Fibroblast of the aortic adventitia (primary cell): Measurements from ENCODE around the gene CBS. TPM values are rescaled to one million over a fixed set of nuclear protein-coding genes. Genes with fewer than 3 reads are reported as not detected.

Experiments used
- DNase-seq: peaks from one replicate; pipeline ENCODE4 v3.0.0-alpha.2; 2010; ENCODE audit warnings: low read depth
- H3K4me3 ChIP-seq: 2 replicates; pipeline ENCODE4 v1.5.1; 2011; ENCODE audit warnings: low read depth, mild to moderate bottlenecking, control low read depth, low read length, moderate library complexity
- total RNA-seq: library from RNA; depleted of rRNA; stranded (reverse); fragments of >200 nt; gene quantifications from 2 replicates; pipeline ENCODE4 v1.2.3, GENCODE V29; 2012; ENCODE audit warnings: low replicate concordance
- TF ChIP-seq, protein P1 (sequence below): IDR thresholded peaks from 2 replicates; pipeline ENCODE4 v1.5.1; 2011; ENCODE audit warnings: mild to moderate bottlenecking, low read length, control low read depth, inconsistent platforms; ENCODE audit not compliant: insufficient read depth

CBS gene
- total RNA-seq, 1 donor: 63.3 TPM

- TF ChIP-seq, protein P1, sequence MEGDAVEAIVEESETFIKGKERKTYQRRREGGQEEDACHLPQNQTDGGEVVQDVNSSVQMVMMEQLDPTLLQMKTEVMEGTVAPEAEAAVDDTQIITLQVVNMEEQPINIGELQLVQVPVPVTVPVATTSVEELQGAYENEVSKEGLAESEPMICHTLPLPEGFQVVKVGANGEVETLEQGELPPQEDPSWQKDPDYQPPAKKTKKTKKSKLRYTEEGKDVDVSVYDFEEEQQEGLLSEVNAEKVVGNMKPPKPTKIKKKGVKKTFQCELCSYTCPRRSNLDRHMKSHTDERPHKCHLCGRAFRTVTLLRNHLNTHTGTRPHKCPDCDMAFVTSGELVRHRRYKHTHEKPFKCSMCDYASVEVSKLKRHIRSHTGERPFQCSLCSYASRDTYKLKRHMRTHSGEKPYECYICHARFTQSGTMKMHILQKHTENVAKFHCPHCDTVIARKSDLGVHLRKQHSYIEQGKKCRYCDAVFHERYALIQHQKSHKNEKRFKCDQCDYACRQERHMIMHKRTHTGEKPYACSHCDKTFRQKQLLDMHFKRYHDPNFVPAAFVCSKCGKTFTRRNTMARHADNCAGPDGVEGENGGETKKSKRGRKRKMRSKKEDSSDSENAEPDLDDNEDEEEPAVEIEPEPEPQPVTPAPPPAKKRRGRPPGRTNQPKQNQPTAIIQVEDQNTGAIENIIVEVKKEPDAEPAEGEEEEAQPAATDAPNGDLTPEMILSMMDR: no peak
- peak; percentile 4 for DNase-seq
These were observed 51.0 kb downstream of the CBS start for GRCh38 chr21:43024439-43025136.

GRCh38 chr21:43023175-43023574 lies 52.5 kb downstream of the CBS start:
- TF ChIP-seq, protein P1: no peak
- no peak for DNase-seq
- H3K4me3 ChIP-seq: no peak overlapping the region

More at GRCh38 chr21:43024439-43025136, 51.0 kb downstream of the CBS start:
- no peak overlapping the region for H3K4me3 ChIP-seq

GRCh38 chr21:43021756-43022600 lies 53.7 kb downstream of the CBS start:
- DNase-seq: no peak
- no peak overlapping the region for H3K4me3 ChIP-seq
- TF ChIP-seq, protein P1: no peak

- H3K4me3 ChIP-seq: no peak overlapping the region
- TF ChIP-seq, protein P1: no peak
- no peak for DNase-seq
These were observed 54.4 kb downstream of the CBS start for GRCh38 chr21:43021191-43021590.

DNA sequence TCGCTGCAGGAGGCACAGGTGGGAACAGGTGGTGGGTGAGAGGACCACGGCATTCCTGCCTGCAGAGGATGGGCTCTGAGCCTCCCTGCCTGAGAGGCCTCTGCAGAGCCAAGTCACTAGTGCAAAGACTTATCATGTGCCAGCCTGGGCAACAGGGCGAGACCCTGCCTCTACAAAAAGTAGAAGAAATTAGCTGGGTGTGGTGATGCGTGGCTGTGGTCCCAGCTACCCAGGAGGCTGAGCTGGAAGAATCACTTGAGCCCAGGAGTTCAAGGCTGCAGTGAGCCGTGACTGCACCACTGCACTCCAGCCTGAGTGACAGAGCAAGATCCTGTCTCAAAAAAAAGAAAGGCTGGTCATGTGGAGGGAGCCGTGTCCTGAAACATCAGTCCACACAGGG lies 54.9 kb downstream of the CBS start:
- H3K4me3 ChIP-seq: no peak overlapping the region
- no peak for DNase-seq
- TF ChIP-seq, protein P1: no peak

GRCh38 chr21:43020177-43020576 lies 55.5 kb downstream of the CBS start:
- TF ChIP-seq, protein P1: no peak
- DNase-seq: no peak

More at GRCh38 chr21:43020177-43020576, 55.5 kb downstream of the CBS start:
- H3K4me3 ChIP-seq: no peak overlapping the region
